HepG2 (cell line): ENCODE results near the gene DENND2D. TPM values are rescaled to one million over a fixed set of nuclear protein-coding genes. Genes with fewer than 3 reads are reported as not detected.

ENCODE experiments used
- AGO1 ChIP-seq: fragments of 200-400 bp; formaldehyde crosslinking; IDR thresholded peaks from 2 replicates; pipeline ENCODE4 v1.6.1; 2017; ENCODE audit warnings: mild to moderate bottlenecking, low read depth, low read length, moderate library complexity; ENCODE audit not compliant: poor library complexity, severe bottlenecking
- AHR ChIP-seq: IDR thresholded peaks from 2 replicates; pipeline ENCODE4 v1.6.1; 2018; ENCODE audit warnings: missing genetic modification reagents, missing compliant biosample characterization
- FOXM1 ChIP-seq: sonication (generic); formaldehyde crosslinking; IDR thresholded peaks from 2 replicates; pipeline ENCODE4 v1.5.0; 2020; ENCODE audit warnings: missing genetic modification reagents
- KLF9 ChIP-seq: IDR thresholded peaks from 2 replicates; pipeline ENCODE4 v1.6.1; 2016; ENCODE audit warnings: low read depth
- KMT2B ChIP-seq: IDR thresholded peaks from 2 replicates; pipeline ENCODE4 v1.6.1; 2016; ENCODE audit warnings: missing genetic modification reagents, missing compliant biosample characterization
- NR1H2 ChIP-seq: sonication (generic); formaldehyde crosslinking; IDR thresholded peaks from 2 replicates; pipeline ENCODE4 v1.8.1; 2022; ENCODE audit warnings: low read depth, missing genetic modification reagents, borderline replicate concordance
- SATB2 ChIP-seq: sonication (generic); formaldehyde crosslinking; IDR thresholded peaks from 2 replicates; pipeline ENCODE4 v1.5.0; 2020; ENCODE audit warnings: missing genetic modification reagents
- SIX1 ChIP-seq: sonication (generic); formaldehyde crosslinking; IDR thresholded peaks from 2 replicates; pipeline ENCODE4 v1.4.0; 2020; ENCODE audit warnings: missing genetic modification reagents, borderline replicate concordance
- SP1 ChIP-seq, 2 experiments: fragments of 450-650 bp in 1 of 2; sonication (generic) in 1 of 2; formaldehyde crosslinking in 1 of 2; IDR thresholded peaks; 2 replicates each; pipeline versions ENCODE4 v1.4.0 to v1.6.1; 2016 to 2020; ENCODE audit warnings: missing genetic modification reagents in 1 of 2
- ZMYM2 ChIP-seq: sonication (generic); formaldehyde crosslinking; IDR thresholded peaks from 2 replicates; pipeline ENCODE4 v1.8.0; 2022; ENCODE audit warnings: mild to moderate bottlenecking, missing genetic modification reagents
- ZNF121 ChIP-seq: sonication (generic); formaldehyde crosslinking; IDR thresholded peaks from 2 replicates; pipeline ENCODE4 v1.5.0; 2020; ENCODE audit warnings: mild to moderate bottlenecking, missing genetic modification reagents
- ZNF180 ChIP-seq: sonication (generic); formaldehyde crosslinking; IDR thresholded peaks from 2 replicates; pipeline ENCODE4 v1.4.0; 2020; ENCODE audit warnings: low read depth, missing genetic modification reagents, borderline replicate concordance
- ZNF292 ChIP-seq: sonication (generic); formaldehyde crosslinking; IDR thresholded peaks from 2 replicates; pipeline ENCODE4 v1.8.1; 2022; ENCODE audit warnings: mild to moderate bottlenecking, low read depth, missing genetic modification reagents, borderline replicate concordance
- ZNF329 ChIP-seq: sonication (generic); formaldehyde crosslinking; IDR thresholded peaks from 2 replicates; pipeline ENCODE4 v1.9.0; 2021; ENCODE audit warnings: low read depth, mild to moderate bottlenecking, missing genetic modification reagents
- ZNF644 ChIP-seq: IDR thresholded peaks from 2 replicates; pipeline ENCODE4 v1.6.1; 2016; ENCODE audit warnings: low read depth
- polyA plus RNA-seq, 8 experiments: library from polyadenylated mRNA; depleted of rRNA in 3 of 8; stranded (reverse) in 7 of 8; unstranded in 1 of 8; fragments of >200 nt; fragmentation: Illumina TruSeq in 4 of 8; extraction: Trizol in 4 of 8; gene quantifications; 2 replicates each; pipeline versions ENCODE4 v1.2.1 to v1.2.3, GENCODE V29; 2011 to 2016; ENCODE audit warnings: low read depth in 4 of 8, missing spikeins in 1 of 8, mixed read lengths in 1 of 8; ENCODE audit not compliant: insufficient read depth in 1 of 8
- total RNA-seq, 5 experiments: library from RNA; depleted of rRNA; stranded (reverse); fragments of >200 nt; fragmentation: Illumina TruSeq; extraction: Trizol; gene quantifications; 2 replicates each; pipeline ENCODE4 v1.2.3, GENCODE V29; 2016; ENCODE audit warnings: low read depth in 1 of 5
- TF ChIP-seq, protein P1 (sequence below): sonication (generic); formaldehyde crosslinking; IDR thresholded peaks from 2 replicates; pipeline ENCODE4 v1.9.0; 2022; ENCODE audit warnings: missing genetic modification reagents, mild to moderate bottlenecking, borderline replicate concordance
- TF ChIP-seq, protein P2 (sequence below): sonication (generic); formaldehyde crosslinking; conservative IDR thresholded peaks from 2 replicates; pipeline ENCODE4 v1.8.1; 2023; ENCODE audit warnings: missing genetic modification reagents
- TF ChIP-seq, protein P3 (sequence below): sonication (generic); formaldehyde crosslinking; IDR thresholded peaks from 2 replicates; pipeline ENCODE4 v1.5.0; 2020; ENCODE audit warnings: missing genetic modification reagents, mild to moderate bottlenecking, borderline replicate concordance
- TF ChIP-seq, protein P4 (sequence below): sonication (generic); formaldehyde crosslinking; IDR thresholded peaks from 2 replicates; pipeline ENCODE4; 2020; ENCODE audit warnings: missing genetic modification reagents, mild to moderate bottlenecking, borderline replicate concordance
- TF ChIP-seq, protein P5 (sequence below): sonication (generic); formaldehyde crosslinking; IDR thresholded peaks from 2 replicates; pipeline ENCODE4 v1.8.1; 2023; ENCODE audit warnings: mild to moderate bottlenecking, inconsistent platforms, moderate library complexity, missing genetic modification reagents, borderline replicate concordance
- TF ChIP-seq, protein P6 (sequence below): sonication (generic); formaldehyde crosslinking; IDR thresholded peaks from 2 replicates; pipeline ENCODE4 v1.5.1; 2020; ENCODE audit warnings: missing genetic modification reagents, mild to moderate bottlenecking, borderline replicate concordance

DENND2D gene
- total and polyA plus RNA-seq, 2 of the 13 experiments (the other 11 are each of a cell fraction or from before 2014, with no cell fraction given), result 0.04 TPM; not detected in 1

DNA sequence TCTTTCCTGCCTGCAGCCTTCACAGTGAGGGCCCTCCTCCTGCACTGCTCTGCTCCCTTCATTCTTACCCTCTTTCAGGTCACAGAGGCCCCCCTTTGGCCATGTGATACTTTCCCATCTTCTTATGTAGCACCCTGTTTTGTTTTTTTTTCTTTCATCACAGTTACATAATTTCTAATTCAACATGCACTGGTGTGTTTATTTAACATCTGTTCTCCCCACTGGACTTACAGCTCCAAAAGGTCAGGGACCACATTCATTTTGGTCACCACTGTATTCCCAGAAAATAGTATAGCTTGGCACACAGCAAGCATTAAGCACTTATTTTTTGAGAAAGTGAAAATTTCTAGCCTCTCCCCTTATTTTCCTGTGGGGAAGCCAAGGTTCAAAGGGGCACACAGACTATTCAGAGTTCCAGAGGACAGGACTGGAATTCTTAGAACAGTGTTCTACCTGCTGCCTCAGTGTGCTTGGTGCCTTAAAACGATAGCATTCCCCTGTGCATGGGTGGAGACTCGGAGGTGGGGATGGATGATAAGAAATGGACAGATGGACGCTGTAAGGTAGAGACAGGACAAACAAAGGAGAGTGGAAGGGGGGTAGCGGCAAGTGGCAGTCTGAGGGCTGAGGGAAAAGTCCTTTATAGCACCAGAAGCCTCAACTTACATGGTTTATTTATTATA, 5.3 kb downstream of the DENND2D start (continued):
- TF ChIP-seq, protein P1, sequence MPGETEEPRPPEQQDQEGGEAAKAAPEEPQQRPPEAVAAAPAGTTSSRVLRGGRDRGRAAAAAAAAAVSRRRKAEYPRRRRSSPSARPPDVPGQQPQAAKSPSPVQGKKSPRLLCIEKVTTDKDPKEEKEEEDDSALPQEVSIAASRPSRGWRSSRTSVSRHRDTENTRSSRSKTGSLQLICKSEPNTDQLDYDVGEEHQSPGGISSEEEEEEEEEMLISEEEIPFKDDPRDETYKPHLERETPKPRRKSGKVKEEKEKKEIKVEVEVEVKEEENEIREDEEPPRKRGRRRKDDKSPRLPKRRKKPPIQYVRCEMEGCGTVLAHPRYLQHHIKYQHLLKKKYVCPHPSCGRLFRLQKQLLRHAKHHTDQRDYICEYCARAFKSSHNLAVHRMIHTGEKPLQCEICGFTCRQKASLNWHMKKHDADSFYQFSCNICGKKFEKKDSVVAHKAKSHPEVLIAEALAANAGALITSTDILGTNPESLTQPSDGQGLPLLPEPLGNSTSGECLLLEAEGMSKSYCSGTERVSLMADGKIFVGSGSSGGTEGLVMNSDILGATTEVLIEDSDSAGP, result no peak
- no peak for TF ChIP-seq SATB2 (CRISPR knock-in tag)
- TF ChIP-seq AHR (CRISPR knock-in tag), result no peak
- TF ChIP-seq, protein P2, sequence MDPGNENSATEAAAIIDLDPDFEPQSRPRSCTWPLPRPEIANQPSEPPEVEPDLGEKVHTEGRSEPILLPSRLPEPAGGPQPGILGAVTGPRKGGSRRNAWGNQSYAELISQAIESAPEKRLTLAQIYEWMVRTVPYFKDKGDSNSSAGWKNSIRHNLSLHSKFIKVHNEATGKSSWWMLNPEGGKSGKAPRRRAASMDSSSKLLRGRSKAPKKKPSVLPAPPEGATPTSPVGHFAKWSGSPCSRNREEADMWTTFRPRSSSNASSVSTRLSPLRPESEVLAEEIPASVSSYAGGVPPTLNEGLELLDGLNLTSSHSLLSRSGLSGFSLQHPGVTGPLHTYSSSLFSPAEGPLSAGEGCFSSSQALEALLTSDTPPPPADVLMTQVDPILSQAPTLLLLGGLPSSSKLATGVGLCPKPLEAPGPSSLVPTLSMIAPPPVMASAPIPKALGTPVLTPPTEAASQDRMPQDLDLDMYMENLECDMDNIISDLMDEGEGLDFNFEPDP (CRISPR knock-in tag), result no peak
- TF ChIP-seq ZNF644 (CRISPR knock-in tag), result no peak
- TF ChIP-seq, protein P3, sequence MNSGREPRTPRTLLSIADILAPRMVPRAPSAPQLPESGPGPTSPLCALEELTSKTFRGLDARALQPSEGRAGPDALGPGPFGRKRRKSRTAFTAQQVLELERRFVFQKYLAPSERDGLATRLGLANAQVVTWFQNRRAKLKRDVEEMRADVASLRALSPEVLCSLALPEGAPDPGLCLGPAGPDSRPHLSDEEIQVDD, result no peak
- TF ChIP-seq, protein P4, sequence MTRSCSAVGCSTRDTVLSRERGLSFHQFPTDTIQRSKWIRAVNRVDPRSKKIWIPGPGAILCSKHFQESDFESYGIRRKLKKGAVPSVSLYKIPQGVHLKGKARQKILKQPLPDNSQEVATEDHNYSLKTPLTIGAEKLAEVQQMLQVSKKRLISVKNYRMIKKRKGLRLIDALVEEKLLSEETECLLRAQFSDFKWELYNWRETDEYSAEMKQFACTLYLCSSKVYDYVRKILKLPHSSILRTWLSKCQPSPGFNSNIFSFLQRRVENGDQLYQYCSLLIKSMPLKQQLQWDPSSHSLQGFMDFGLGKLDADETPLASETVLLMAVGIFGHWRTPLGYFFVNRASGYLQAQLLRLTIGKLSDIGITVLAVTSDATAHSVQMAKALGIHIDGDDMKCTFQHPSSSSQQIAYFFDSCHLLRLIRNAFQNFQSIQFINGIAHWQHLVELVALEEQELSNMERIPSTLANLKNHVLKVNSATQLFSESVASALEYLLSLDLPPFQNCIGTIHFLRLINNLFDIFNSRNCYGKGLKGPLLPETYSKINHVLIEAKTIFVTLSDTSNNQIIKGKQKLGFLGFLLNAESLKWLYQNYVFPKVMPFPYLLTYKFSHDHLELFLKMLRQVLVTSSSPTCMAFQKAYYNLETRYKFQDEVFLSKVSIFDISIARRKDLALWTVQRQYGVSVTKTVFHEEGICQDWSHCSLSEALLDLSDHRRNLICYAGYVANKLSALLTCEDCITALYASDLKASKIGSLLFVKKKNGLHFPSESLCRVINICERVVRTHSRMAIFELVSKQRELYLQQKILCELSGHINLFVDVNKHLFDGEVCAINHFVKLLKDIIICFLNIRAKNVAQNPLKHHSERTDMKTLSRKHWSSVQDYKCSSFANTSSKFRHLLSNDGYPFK (CRISPR knock-in tag), result no peak
- no peak for TF ChIP-seq SIX1 (CRISPR knock-in tag)
- TF ChIP-seq NR1H2 (CRISPR knock-in tag), result no peak
- TF ChIP-seq KMT2B (CRISPR knock-in tag), result no peak
- TF ChIP-seq KLF9 (CRISPR knock-in tag), result no peak
- TF ChIP-seq ZNF292 (CRISPR knock-in tag), result no peak; the same call in 1 of the 2 replicates
- TF ChIP-seq FOXM1, result no peak
- TF ChIP-seq, protein P5, sequence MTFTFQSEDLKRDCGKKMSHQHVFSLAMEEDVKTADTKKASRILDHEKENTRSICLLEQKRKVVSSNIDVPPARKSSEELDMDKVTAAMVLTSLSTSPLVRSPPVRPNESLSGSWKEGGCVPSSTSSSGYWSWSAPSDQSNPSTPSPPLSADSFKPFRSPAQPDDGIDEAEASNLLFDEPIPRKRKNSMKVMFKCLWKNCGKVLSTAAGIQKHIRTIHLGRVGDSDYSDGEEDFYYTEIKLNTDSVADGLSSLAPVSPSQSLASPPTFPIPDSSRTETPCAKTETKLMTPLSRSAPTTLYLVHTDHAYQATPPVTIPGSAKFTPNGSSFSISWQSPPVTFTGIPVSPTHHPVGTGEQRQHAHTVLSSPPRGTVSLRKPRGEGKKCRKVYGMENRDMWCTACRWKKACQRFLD, result no peak
- no peak for TF ChIP-seq SP1 (IDR thresholded peaks at IDR 0.05)
- TF ChIP-seq SP1 (CRISPR knock-in tag; IDR thresholded peaks at IDR 0.05), result no peak
- no peak for TF ChIP-seq ZMYM2 (CRISPR knock-in tag)
- TF ChIP-seq ZNF329 (CRISPR knock-in tag), result no peak
- no peak for TF ChIP-seq ZNF180
- TF ChIP-seq ZNF121, result no peak
- TF ChIP-seq, protein P6, sequence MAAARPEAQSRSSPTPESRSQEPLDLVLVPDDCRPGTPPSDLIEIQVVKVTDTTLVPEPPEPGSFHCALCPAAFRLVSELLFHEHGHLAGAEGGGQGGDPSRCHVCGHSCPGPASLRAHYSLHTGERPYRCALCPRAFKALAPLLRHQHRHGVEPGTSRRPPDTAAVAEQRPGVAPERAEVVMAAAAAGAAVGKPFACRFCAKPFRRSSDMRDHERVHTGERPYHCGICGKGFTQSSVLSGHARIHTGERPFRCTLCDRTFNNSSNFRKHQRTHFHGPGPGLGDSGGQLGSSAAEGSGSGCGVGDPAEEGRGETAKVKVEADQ (CRISPR knock-in tag), result no peak
- no peak for TF ChIP-seq AGO1
